Measurements from ENCODE around the gene MRPS15. TPM values are rescaled to one million over a fixed set of nuclear protein-coding genes. Genes with fewer than 3 reads are reported as not detected.
A peak's percentile ranks its signal among the peaks of the same experiment; 100 is the strongest.

The MRPS15 gene
- total and polyA plus RNA-seq, 2 donors from 2014 or later: 48.1 to 160 TPM

DNA sequence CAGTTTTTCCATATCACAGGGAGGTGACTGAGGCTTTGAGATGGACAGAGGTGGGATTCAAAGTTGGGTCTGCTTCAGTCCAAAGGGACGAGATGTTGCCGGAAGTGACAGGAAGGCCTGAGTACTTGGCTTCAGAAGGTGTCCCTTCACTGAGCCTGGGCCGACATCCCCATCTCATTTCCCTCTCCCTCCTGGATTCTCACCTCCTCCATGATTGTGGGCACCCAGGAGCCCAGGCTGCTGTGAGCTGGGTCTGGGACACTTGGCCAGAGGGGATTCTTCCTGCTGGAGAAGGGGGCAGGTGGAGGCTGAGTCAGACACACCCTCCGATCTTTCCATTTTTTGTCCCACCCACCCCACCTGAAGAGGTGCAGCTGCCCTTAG lies 2.8 kb upstream of the MRPS15 start:
- no peak for DNase-seq
- no peak overlapping the region for H3K27ac ChIP-seq (ENCODE audit: low read depth in 2 of 2, low read length in 2 of 2)
- no peak for FAIRE-seq
- no peaks in the 10 kb centered on the region for H3K27me3 ChIP-seq (ENCODE audit: control insufficient read depth, insufficient read depth, low read length)
- no peak overlapping the region for H3K9ac ChIP-seq (ENCODE audit: low read length in 3 of 3)
- no peaks in the 10 kb centered on the region for H3K9me3 ChIP-seq (ENCODE audit: control insufficient read depth in 2 of 3, insufficient read depth in 1 of 3, low read length in 3 of 3)
- no peak overlapping the region for H3K4me3 ChIP-seq (ENCODE audit: low read length in 3 of 3)
- intact Hi-C loops (cut with DNase I): no loop called here
- TF ChIP-seq, protein P1, sequence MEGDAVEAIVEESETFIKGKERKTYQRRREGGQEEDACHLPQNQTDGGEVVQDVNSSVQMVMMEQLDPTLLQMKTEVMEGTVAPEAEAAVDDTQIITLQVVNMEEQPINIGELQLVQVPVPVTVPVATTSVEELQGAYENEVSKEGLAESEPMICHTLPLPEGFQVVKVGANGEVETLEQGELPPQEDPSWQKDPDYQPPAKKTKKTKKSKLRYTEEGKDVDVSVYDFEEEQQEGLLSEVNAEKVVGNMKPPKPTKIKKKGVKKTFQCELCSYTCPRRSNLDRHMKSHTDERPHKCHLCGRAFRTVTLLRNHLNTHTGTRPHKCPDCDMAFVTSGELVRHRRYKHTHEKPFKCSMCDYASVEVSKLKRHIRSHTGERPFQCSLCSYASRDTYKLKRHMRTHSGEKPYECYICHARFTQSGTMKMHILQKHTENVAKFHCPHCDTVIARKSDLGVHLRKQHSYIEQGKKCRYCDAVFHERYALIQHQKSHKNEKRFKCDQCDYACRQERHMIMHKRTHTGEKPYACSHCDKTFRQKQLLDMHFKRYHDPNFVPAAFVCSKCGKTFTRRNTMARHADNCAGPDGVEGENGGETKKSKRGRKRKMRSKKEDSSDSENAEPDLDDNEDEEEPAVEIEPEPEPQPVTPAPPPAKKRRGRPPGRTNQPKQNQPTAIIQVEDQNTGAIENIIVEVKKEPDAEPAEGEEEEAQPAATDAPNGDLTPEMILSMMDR (IDR thresholded peaks at IDR 0.05; ENCODE audit: borderline replicate concordance, extremely low read depth, insufficient read depth): no peak
- peaks cover 0 to 4% (median 3%) of the 10 kb centered on the region in 3 donors for H3K4me1 ChIP-seq (ENCODE audit: control insufficient read depth in 2 of 3, insufficient read depth in 2 of 3, low read depth in 1 of 3, low read length in 3 of 3)
- H3K36me3 ChIP-seq (ENCODE audit: control insufficient read depth in 2 of 3, insufficient read depth in 3 of 3, low read length in 3 of 3): no peaks in the 10 kb centered on the region

DNA sequence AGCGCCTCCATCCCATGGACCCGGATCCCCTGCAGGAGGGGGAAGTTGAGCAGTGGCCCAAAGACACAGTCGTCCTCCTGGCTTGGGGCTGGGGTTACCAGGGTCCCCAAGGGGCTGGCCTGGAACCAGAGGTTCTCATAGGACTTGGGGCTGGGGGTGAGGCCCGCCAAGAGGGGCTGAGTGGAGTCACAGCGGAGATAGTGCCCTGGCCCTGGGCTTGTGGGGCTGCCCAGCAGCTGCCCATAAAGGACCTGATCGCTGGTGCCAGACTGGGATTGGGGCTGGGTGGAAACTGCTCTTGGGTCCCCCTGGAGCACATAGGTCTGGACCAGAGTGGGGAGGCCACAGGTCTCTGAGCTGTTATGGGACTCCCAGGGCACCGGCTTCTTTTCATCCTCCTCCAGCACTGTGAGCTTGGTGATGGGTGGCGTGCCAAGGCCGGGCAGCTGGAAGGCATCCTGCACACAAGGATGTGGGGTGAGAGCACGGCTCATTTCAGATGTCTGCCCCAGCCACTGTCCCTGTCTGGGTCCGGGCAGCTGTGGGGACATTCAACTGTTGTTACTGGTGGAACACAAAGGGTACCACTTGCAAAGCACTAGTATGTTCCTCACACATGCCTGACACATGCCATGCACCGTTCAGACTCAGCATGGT lies 2.3 kb upstream of the MRPS15 start:
- intact Hi-C loops (cut with DNase I): no loop called here

DNA sequence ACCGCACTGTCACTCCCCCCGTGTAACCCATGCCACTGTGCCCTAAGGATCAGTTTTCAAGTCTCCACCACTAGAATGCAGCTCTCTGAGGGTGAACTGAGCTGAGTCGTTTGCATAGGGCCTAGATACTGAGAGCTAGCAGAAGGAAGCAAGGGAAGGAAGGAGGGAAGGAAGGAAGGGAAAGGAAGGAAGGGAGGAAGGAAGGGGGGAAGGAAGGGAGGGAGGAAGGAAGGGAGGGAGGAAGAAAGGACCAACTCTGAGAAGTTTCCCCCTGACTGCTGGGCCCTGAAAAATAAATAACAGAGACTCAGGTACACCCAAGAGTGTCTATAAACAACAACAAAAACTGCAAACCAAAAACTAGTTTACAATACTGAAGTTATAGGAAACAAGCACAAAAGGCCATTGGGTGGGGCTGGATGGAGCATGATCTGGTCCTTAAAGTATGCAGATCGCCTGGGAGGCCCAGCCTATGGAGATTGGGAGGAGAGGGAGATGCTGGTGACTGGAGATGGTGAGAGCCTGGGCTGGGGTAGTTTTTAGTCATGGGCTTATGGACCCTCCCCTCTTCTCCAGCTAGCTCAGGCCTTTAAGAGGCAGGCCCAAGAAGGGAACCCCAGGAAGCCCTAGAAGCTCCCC lies 1.7 kb upstream of the MRPS15 start:
- Histone ChIP-seq H3K9ac (ENCODE audit: low read length in 3 of 3) (no peak overlapping the region), H3K36me3 (ENCODE audit: control insufficient read depth in 2 of 3, insufficient read depth in 3 of 3, low read length in 3 of 3) (peaks cover 0 to 9% (median 3%) of the 10 kb centered on the region in 3 donors), H3K27me3 (ENCODE audit: control insufficient read depth, insufficient read depth, low read length) (no peaks in the 10 kb centered on the region), H3K4me1 (ENCODE audit: control insufficient read depth in 2 of 3, insufficient read depth in 2 of 3, low read depth in 1 of 3, low read length in 3 of 3) (peaks cover 0 to 4% (median 3%) of the 10 kb centered on the region in 3 donors), H3K4me3 (ENCODE audit: low read length in 3 of 3) (no peak overlapping the region), H3K9me3 (ENCODE audit: control insufficient read depth in 2 of 3, insufficient read depth in 1 of 3, low read length in 3 of 3) (no peaks in the 10 kb centered on the region), H3K27ac (ENCODE audit: low read depth in 2 of 2, low read length in 2 of 2) (no peak overlapping the region)
- DNase-seq: peak in 1 of 5 donors; percentile 20
- intact Hi-C loops (cut with DNase I): no loop called here
- FAIRE-seq: no peak
- TF ChIP-seq, protein P1 (IDR thresholded peaks at IDR 0.05; ENCODE audit: borderline replicate concordance, extremely low read depth, insufficient read depth): no peak

More for the DNA sequence above, 2.3 kb upstream of the MRPS15 start:
- H3K36me3 ChIP-seq (ENCODE audit: control insufficient read depth in 2 of 3, insufficient read depth in 3 of 3, low read length in 3 of 3): peaks cover 0 to 3% (median 0%) of the 10 kb centered on the region in 3 donors
- DNase-seq (peak in 1 of 5 donors; percentile 48), FAIRE-seq (no peak)
- peaks cover 0 to 4% (median 3%) of the 10 kb centered on the region in 3 donors for H3K4me1 ChIP-seq (ENCODE audit: control insufficient read depth in 2 of 3, insufficient read depth in 2 of 3, low read depth in 1 of 3, low read length in 3 of 3)
- no peak overlapping the region for H3K27ac ChIP-seq (ENCODE audit: low read depth in 2 of 2, low read length in 2 of 2)
- no peaks in the 10 kb centered on the region for H3K9me3 ChIP-seq (ENCODE audit: control insufficient read depth in 2 of 3, insufficient read depth in 1 of 3, low read length in 3 of 3)
- TF ChIP-seq, protein P1 (IDR thresholded peaks at IDR 0.05; ENCODE audit: borderline replicate concordance, extremely low read depth, insufficient read depth): no peak
- H3K27me3 ChIP-seq (ENCODE audit: control insufficient read depth, insufficient read depth, low read length): no peaks in the 10 kb centered on the region
- no peak overlapping the region for H3K4me3 ChIP-seq (ENCODE audit: low read length in 3 of 3)
- H3K9ac ChIP-seq (ENCODE audit: low read length in 3 of 3): no peak overlapping the region

Measured in kidney (tissue), 14 donors.